Muscle of back (tissue), 11 donors: ENCODE measurements around the gene TUBB1. TPM values are rescaled to one million over a fixed set of nuclear protein-coding genes. Genes with fewer than 3 reads are reported as not detected.

ENCODE experiments used
- DNase-seq, 3 donors: peaks; one replicate each; pipeline versions ENCODE4 v3.0.0 to v3.0.0-alpha.2; 2013
- polyA plus RNA-seq, 10 donors: library from polyadenylated mRNA; unstranded; fragments of 120-200 nt; gene quantifications; one replicate each; pipeline ENCODE4 v1.2.1, GENCODE V29; 2013; ENCODE audit not compliant: insufficient read length in 10 of 10

Gene TUBB1
- polyA plus RNA-seq, 10 donors: 0.32 to 1.4 (median 0.83) TPM

GRCh38 chr20:59042151-59042795, 23.0 kb downstream of the TUBB1 start, which contains the start of gene PRELID3B:
TSS of gene PRELID3B (minus strand) at chr20:59042786. CDS start at chr20:59042730, 56 bp downstream.
- DNase-seq: peak in 2 of 3 donors; percentile 16 to 46

- peak; percentile 95 to 97 (median 97) for DNase-seq
These were observed 23.8 kb downstream of the TUBB1 start for GRCh38 chr20:59042796-59043631.

GRCh38 chr20:59043698-59044097, 24.5 kb downstream of the TUBB1 start:
- no peak for DNase-seq

GRCh38 chr20:59044295-59044694, 25.1 kb downstream of the TUBB1 start:
- DNase-seq: no peak

GRCh38 chr20:59044796-59045195, 25.6 kb downstream of the TUBB1 start:
- no peak for DNase-seq

GRCh38 chr20:59046862-59047261, 27.6 kb downstream of the TUBB1 start:
- no peak for DNase-seq

- peak in 1 of 3 donors; percentile 45 for DNase-seq
These were observed 28.9 kb downstream of the TUBB1 start for GRCh38 chr20:59047938-59048680.

- no peak for DNase-seq
These were observed 29.4 kb downstream of the TUBB1 start for GRCh38 chr20:59048681-59049030.

DNA sequence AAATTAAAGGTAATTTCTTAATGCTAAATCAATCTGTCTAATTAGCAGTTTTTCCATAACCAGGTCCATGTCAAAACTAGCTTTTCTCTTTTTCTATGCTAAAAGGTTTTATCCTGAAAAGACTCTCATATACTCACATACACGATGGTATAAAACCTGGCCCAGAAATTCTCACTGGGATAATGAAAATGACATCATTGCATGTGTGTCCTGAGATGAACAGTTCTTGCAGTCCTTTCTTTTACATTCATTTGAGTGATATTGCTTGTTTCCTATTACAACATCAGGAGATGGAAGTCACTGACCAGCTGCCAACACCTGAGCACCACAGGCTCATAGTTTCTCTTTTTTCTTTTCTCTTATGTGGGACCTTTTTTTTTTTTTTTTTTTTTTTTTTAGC, 31.2 kb downstream of the TUBB1 start:
- no peak for DNase-seq

GRCh38 chr20:59051666-59052185, 32.5 kb downstream of the TUBB1 start:
- DNase-seq: no peak

GRCh38 chr20:59055302-59055701, 36.1 kb downstream of the TUBB1 start:
- DNase-seq: peak in 2 of 3 donors; percentile 22 to 30

- no peak for DNase-seq
These were observed 42.9 kb downstream of the TUBB1 start for GRCh38 chr20:59062081-59062480.

- DNase-seq: no peak
These were observed 44.4 kb downstream of the TUBB1 start for GRCh38 chr20:59063358-59064213.

- no peak for DNase-seq
These were observed 45.0 kb downstream of the TUBB1 start for GRCh38 chr20:59064214-59064722.

DNA sequence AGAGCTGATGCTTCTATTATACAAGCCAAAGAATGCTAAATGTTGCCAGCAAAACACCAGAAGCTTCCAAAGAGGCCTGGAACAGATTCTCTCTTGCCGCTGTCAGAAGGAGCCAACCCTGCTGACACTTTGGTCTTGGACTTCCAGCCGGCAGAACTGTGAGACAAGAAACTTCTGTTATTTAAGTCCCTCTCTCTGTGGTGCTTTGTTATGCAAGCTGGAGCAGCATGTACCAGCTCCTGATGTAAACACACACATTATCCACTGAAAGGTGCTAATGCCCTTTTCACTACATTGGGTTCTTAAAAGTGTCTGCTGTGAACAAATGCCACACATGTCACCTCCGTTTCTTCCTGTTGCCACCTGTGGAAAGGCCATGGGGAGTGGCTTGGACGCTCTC, 49.3 kb downstream of the TUBB1 start:
- DNase-seq: no peak

DNA sequence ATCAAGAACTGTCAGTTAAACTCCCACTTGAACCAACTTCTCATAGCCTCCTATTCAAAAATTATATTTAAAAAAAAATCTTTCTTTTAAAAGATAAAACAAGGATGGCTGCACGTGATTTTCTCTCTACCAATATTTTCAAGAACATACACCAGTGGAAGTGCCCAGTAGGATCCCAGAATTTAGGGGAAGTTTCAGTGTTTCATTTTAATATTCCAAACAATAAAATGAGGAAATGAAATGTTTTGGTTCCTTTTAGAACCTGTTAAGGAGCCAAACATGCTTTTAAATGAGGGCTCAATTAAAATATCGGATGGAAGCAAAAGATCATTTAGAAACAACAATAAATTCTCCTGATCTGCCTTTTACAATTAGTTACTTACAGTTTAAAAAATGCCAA, 49.8 kb downstream of the TUBB1 start:
- no peak for DNase-seq

- no peak for DNase-seq
These were observed 52.0 kb downstream of the TUBB1 start for GRCh38 chr20:59071216-59071615.

DNA sequence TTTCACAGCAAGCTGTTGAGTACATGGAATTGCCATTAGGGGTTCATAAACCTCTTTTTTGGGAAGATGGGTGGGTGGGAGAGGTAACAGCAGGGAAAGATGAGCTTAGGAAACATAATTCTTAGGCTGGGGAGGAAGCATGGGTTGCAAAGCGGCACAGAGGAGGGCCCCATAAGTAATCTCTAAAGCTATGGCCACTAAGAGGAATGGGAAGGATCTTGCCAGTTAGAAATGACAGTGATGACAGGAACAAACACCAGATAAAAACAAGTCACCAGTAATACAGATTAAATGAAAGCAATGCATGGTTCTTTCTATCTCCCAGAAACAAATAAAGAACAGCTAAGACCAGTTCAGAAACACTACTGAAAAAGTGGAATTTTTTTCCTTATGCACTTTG, 54.4 kb downstream of the TUBB1 start:
- no peak for DNase-seq

DNA sequence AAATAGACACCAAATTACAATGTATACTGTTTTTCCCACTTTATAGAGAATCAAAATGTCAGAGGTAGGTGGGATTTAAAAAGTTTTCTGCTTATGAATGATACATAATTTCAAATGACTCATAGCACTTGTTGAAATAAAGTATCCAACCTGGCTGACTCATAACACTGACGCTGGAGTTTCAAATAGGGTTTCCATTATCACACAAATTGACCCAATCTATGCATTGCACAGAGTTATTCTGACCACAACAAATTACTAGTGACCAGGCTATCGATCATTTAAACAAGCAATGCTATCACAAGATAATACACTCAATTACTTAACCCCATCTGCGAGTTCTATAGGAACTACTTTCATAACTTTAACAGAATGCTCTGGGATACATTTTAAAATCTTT, 55.2 kb downstream of the TUBB1 start:
- DNase-seq: peak in 1 of 3 donors; percentile 7

- no peak for DNase-seq
These were observed 56.8 kb downstream of the TUBB1 start for GRCh38 chr20:59075934-59076508.
